ENCODE results near the gene ESRRA. TPM values are rescaled to one million over a fixed set of nuclear protein-coding genes. Genes with fewer than 3 reads are reported as not detected.

The ESRRA gene
- polyA plus RNA-seq, 1 donor (not counting 4 experiments of a cell fraction or from before 2014, with no cell fraction given), result 20.8 TPM

DNA sequence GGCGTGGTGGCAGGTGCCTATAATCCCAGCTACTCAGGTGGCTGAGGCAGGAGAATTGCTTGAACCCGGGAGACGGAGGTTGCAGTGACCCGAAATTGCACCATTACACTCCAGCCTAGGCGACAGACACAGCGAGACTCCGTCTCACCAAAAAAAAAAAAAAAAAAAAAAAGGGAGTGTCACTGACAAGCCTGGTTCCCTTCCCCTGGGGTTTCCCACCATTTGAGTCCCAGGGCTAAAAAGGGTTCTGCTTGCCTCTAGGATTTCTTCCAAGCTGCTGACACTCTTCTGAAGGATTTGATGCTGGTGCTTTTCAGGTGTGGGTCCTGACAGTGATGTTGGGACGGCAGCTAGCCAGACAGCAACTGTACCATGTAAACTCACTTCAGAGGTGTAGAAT, 33.4 kb downstream of the ESRRA start:
- Histone ChIP-seq H3K27ac (ENCODE audit: control insufficient read depth, insufficient read depth, low read length) (no peak overlapping the region), H3K27me3 (ENCODE audit: control insufficient read depth, extremely low read depth, insufficient read depth, low read length) (no peaks in the 10 kb centered on the region), H3K36me3 (ENCODE audit: control insufficient read depth in 2 of 2, extremely low read depth in 1 of 2, insufficient read depth in 2 of 2, low read length in 2 of 2) (no peaks in the 10 kb centered on the region), H2AFZ (ENCODE audit: control insufficient read depth, low read length) (no peak overlapping the region), H3K9me1 (ENCODE audit: control insufficient read depth, extremely low read depth, insufficient read depth, low read length) (no peaks in the 10 kb centered on the region), H4K20me1 (ENCODE audit: control insufficient read depth, extremely low read depth, insufficient read depth, low read length) (no peaks in the 10 kb centered on the region), H3K4me2 (ENCODE audit: control insufficient read depth, extremely low read depth, insufficient read depth, low read depth, low read length) (no peak overlapping the region), H3K79me2 (ENCODE audit: control insufficient read depth, insufficient read depth, low read length) (no peaks in the 10 kb centered on the region), H3K4me3 (ENCODE audit: control insufficient read depth in 2 of 3, extremely low read depth in 1 of 3, insufficient read depth in 2 of 3, low read depth in 1 of 3, low read length in 3 of 3) (no peak overlapping the region), H3K9me3 (ENCODE audit: control insufficient read depth, low read depth, low read length) (no peaks in the 10 kb centered on the region), H3K9ac (ENCODE audit: control insufficient read depth, extremely low read depth, insufficient read depth, low read length) (no peak overlapping the region), H3K4me1 (ENCODE audit: control insufficient read depth, extremely low read depth, insufficient read depth, low read length) (peaks cover 16% of the 10 kb centered on the region)
- dilution Hi-C loops (cut with MboI; ENCODE audit: extremely low pct_ligation_motif_present, low sequenced_read_pairs), result no loop called here
- FAIRE-seq, result no peak
- no peak for DNase-seq (ENCODE audit: low read depth, low spot score)
- TF ChIP-seq EZH2 (IDR thresholded peaks at IDR 0.05; ENCODE audit: low read length) (no peak), CTCF (optimal IDR thresholded peaks at IDR 0.05 in 1 of 3, IDR thresholded peaks at IDR 0.05 in 1 of 3, conservative IDR thresholded peaks at IDR 0.05 in 1 of 3; ENCODE audit: extremely low read depth in 1 of 3, insufficient read depth in 2 of 3, low read length in 3 of 3) (no peak)

- H3K9ac ChIP-seq (ENCODE audit: control insufficient read depth, extremely low read depth, insufficient read depth, low read length), result no peak overlapping the region
- no peaks in the 10 kb centered on the region for H3K79me2 ChIP-seq (ENCODE audit: control insufficient read depth, insufficient read depth, low read length)
- no peaks in the 10 kb centered on the region for H3K9me3 ChIP-seq (ENCODE audit: control insufficient read depth, low read depth, low read length)
- dilution Hi-C loops (cut with MboI; ENCODE audit: extremely low pct_ligation_motif_present, low sequenced_read_pairs), result no loop called here
- H3K9me1 ChIP-seq (ENCODE audit: control insufficient read depth, extremely low read depth, insufficient read depth, low read length), result no peaks in the 10 kb centered on the region
- no peak overlapping the region for H3K4me2 ChIP-seq (ENCODE audit: control insufficient read depth, extremely low read depth, insufficient read depth, low read depth, low read length)
- DNase-seq (ENCODE audit: low read depth, low spot score), result no peak
- no peak for FAIRE-seq
- H3K4me3 ChIP-seq (ENCODE audit: control insufficient read depth in 2 of 3, extremely low read depth in 1 of 3, insufficient read depth in 2 of 3, low read depth in 1 of 3, low read length in 3 of 3), result no peak overlapping the region
- TF ChIP-seq CTCF (optimal IDR thresholded peaks at IDR 0.05 in 1 of 3, IDR thresholded peaks at IDR 0.05 in 1 of 3, conservative IDR thresholded peaks at IDR 0.05 in 1 of 3; ENCODE audit: extremely low read depth in 1 of 3, insufficient read depth in 2 of 3, low read length in 3 of 3) (no peak), EZH2 (IDR thresholded peaks at IDR 0.05; ENCODE audit: low read length) (no peak)
- no peak overlapping the region for H2AFZ ChIP-seq (ENCODE audit: control insufficient read depth, low read length)
- H3K36me3 ChIP-seq (ENCODE audit: control insufficient read depth in 2 of 2, extremely low read depth in 1 of 2, insufficient read depth in 2 of 2, low read length in 2 of 2), result no peaks in the 10 kb centered on the region
- no peak overlapping the region for H3K27ac ChIP-seq (ENCODE audit: control insufficient read depth, insufficient read depth, low read length)
- peaks cover 16% of the 10 kb centered on the region for H3K4me1 ChIP-seq (ENCODE audit: control insufficient read depth, extremely low read depth, insufficient read depth, low read length)
- no peaks in the 10 kb centered on the region for H3K27me3 ChIP-seq (ENCODE audit: control insufficient read depth, extremely low read depth, insufficient read depth, low read length)
- no peaks in the 10 kb centered on the region for H4K20me1 ChIP-seq (ENCODE audit: control insufficient read depth, extremely low read depth, insufficient read depth, low read length)
Observed at GRCh38 chr11:64339286-64339685, 34.0 kb downstream of the ESRRA start.
